Hepatocyte (in vitro differentiated cells): ENCODE data around the gene ZCCHC3.

Source experiments
- EZH2 ChIP-seq: fragments of 200-600 bp; sonication (generic); IDR thresholded peaks from 2 replicates; pipeline ENCODE4 v1.6.1; 2016; ENCODE audit warnings: antibody characterized with exemption, mild to moderate bottlenecking, borderline replicate concordance
- TF ChIP-seq, protein P1 (sequence below): fragments of 200-600 bp; sonication (generic); IDR thresholded peaks from 2 replicates; pipeline ENCODE4 v1.5.1; 2016; ENCODE audit warnings: antibody characterized with exemption, mild to moderate bottlenecking; ENCODE audit not compliant: poor library complexity

DNA sequence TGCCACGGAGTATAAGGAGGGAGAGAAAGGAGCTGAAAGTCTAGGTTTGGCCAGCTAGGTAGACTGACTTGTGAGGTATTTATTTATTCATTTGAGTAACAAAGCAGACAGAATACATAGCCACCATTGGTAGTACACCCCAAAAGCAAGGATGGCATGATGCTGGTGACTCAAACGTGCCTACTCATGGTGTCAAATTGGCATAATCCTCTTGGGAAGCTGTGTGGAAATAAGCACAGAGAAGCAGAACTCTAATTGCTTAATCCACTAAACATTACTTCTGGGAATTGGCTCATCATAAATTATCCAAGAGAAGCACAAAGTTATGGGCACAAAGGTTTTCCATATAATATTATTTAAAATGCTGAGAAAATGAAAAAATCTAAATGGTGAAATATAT lies 37.4 kb upstream of the ZCCHC3 start:
- TF ChIP-seq, protein P1, sequence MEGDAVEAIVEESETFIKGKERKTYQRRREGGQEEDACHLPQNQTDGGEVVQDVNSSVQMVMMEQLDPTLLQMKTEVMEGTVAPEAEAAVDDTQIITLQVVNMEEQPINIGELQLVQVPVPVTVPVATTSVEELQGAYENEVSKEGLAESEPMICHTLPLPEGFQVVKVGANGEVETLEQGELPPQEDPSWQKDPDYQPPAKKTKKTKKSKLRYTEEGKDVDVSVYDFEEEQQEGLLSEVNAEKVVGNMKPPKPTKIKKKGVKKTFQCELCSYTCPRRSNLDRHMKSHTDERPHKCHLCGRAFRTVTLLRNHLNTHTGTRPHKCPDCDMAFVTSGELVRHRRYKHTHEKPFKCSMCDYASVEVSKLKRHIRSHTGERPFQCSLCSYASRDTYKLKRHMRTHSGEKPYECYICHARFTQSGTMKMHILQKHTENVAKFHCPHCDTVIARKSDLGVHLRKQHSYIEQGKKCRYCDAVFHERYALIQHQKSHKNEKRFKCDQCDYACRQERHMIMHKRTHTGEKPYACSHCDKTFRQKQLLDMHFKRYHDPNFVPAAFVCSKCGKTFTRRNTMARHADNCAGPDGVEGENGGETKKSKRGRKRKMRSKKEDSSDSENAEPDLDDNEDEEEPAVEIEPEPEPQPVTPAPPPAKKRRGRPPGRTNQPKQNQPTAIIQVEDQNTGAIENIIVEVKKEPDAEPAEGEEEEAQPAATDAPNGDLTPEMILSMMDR, result no peak
- TF ChIP-seq EZH2, result no peak
